Liver (tissue), 9 donors: ENCODE data around the gene NMRAL1. TPM values are rescaled to one million over a fixed set of nuclear protein-coding genes. Genes with fewer than 3 reads are reported as not detected.

Experiments used
- DNase-seq: peaks from one replicate; pipeline ENCODE4 v3.0.0-alpha.2; 2017; ENCODE audit warnings: low spot score
- H3K27ac ChIP-seq, 2 donors: one replicate each; pipeline ENCODE4 v1.7.0; 2013; ENCODE audit warnings: inconsistent platforms in 2 of 2, low read length in 2 of 2, control low read depth in 1 of 2, low read depth in 1 of 2, mild to moderate bottlenecking in 1 of 2
- H3K27me3 ChIP-seq, 4 donors: one replicate each; pipeline versions ENCODE4 v1.6.1 to v1.7.0; 2013; ENCODE audit warnings: low read length in 3 of 4, inconsistent platforms in 1 of 4, mild to moderate bottlenecking in 1 of 4, moderate library complexity in 1 of 4; ENCODE audit not compliant: control insufficient read depth in 4 of 4, insufficient read depth in 4 of 4
- H3K36me3 ChIP-seq, 4 donors: one replicate each; pipeline versions ENCODE4 v1.6.1 to v1.7.0; 2013; ENCODE audit warnings: low read length in 3 of 4, mild to moderate bottlenecking in 3 of 4, low read depth in 1 of 4, moderate library complexity in 1 of 4; ENCODE audit not compliant: control insufficient read depth in 4 of 4, insufficient read depth in 3 of 4
- H3K4me1 ChIP-seq, 4 donors: one replicate each; pipeline versions ENCODE4 v1.6.1 to v1.7.0; 2013; ENCODE audit warnings: low read length in 3 of 4, mild to moderate bottlenecking in 3 of 4, moderate library complexity in 1 of 4; ENCODE audit not compliant: control insufficient read depth in 4 of 4, insufficient read depth in 4 of 4
- H3K4me3 ChIP-seq, 3 donors: one replicate each; pipeline versions ENCODE4 v1.6.1 to v1.7.0; 2013; ENCODE audit warnings: low read length in 3 of 3, control low read depth in 1 of 3, low read depth in 1 of 3, mild to moderate bottlenecking in 1 of 3
- H3K9ac ChIP-seq, 2 donors: one replicate each; pipeline ENCODE4 v1.7.0; 2013; ENCODE audit warnings: low read length in 2 of 2, mild to moderate bottlenecking in 2 of 2, moderate library complexity in 2 of 2, control low read depth in 1 of 2, low read depth in 1 of 2
- H3K9me3 ChIP-seq, 4 donors: one replicate each; pipeline versions ENCODE4 v1.6.1 to v1.7.0; 2013; ENCODE audit warnings: low read length in 3 of 4; ENCODE audit not compliant: control insufficient read depth in 4 of 4
- ATF3 ChIP-seq: IDR thresholded peaks from 2 replicates; pipeline ENCODE4 v1.6.1; 2016; ENCODE audit warnings: antibody characterized with exemption
- CTCF ChIP-seq: fragments of 150-350 bp; IDR thresholded peaks from 2 replicates; pipeline ENCODE4 v1.5.1; 2017; ENCODE audit warnings: improper control_type of control experiment, low read depth, low read length; ENCODE audit not compliant: missing input control
- EGR1 ChIP-seq, 2 donors: IDR thresholded peaks; 2 replicates each; pipeline ENCODE4 v1.6.1; 2016 to 2018; ENCODE audit warnings: antibody characterized with exemption in 2 of 2, low read depth in 2 of 2
- FOXA1 ChIP-seq: IDR thresholded peaks from 2 replicates; pipeline ENCODE4 v1.6.1; 2016; ENCODE audit warnings: antibody characterized with exemption
- FOXA2 ChIP-seq: IDR thresholded peaks from 2 replicates; pipeline ENCODE4 v1.6.1; 2016; ENCODE audit warnings: antibody characterized with exemption
- GABPA ChIP-seq, 2 donors: IDR thresholded peaks in 1 of 2; conservative IDR thresholded peaks in 1 of 2; 2 replicates each; pipeline ENCODE4 v1.6.1; 2016; ENCODE audit warnings: antibody characterized with exemption in 2 of 2, mild to moderate bottlenecking in 1 of 2, moderate library complexity in 1 of 2
- HNF4A ChIP-seq, 2 donors: conservative IDR thresholded peaks; 2 replicates each; pipeline ENCODE4 v1.6.1; 2016; ENCODE audit warnings: antibody characterized with exemption in 2 of 2, mild to moderate bottlenecking in 2 of 2
- HNF4G ChIP-seq: IDR thresholded peaks from 2 replicates; pipeline ENCODE4 v1.6.1; 2016; ENCODE audit warnings: antibody characterized with exemption
- JUND ChIP-seq, 2 donors: IDR thresholded peaks; 2 replicates each; pipeline ENCODE4 v1.6.1; 2016; ENCODE audit warnings: antibody characterized with exemption in 2 of 2
- MAX ChIP-seq: IDR thresholded peaks from 2 replicates; pipeline ENCODE4 v1.6.1; 2016; ENCODE audit warnings: antibody characterized with exemption
- NR2F2 ChIP-seq: IDR thresholded peaks from 2 replicates; pipeline ENCODE4 v1.6.1; 2016; ENCODE audit warnings: antibody characterized with exemption
- RAD21 ChIP-seq, 2 donors: IDR thresholded peaks; 2 replicates each; pipeline ENCODE4 v1.6.1; 2016; ENCODE audit warnings: antibody characterized with exemption in 2 of 2, mild to moderate bottlenecking in 2 of 2
- RXRA ChIP-seq, 2 donors: IDR thresholded peaks; 2 replicates each; pipeline ENCODE4 v1.6.1; 2017 to 2018; ENCODE audit warnings: antibody characterized with exemption in 2 of 2, mild to moderate bottlenecking in 1 of 2
- SP1 ChIP-seq: IDR thresholded peaks from 2 replicates; pipeline ENCODE4 v1.6.1; 2018; ENCODE audit warnings: antibody characterized with exemption, mild to moderate bottlenecking
- TAF1 ChIP-seq: conservative IDR thresholded peaks from 2 replicates; pipeline ENCODE4 v1.6.1; 2016; ENCODE audit warnings: antibody characterized with exemption, mild to moderate bottlenecking
- YY1 ChIP-seq: IDR thresholded peaks from 2 replicates; pipeline ENCODE4 v1.6.1; 2016; ENCODE audit warnings: antibody characterized with exemption, mild to moderate bottlenecking
- ZBTB33 ChIP-seq: IDR thresholded peaks from 2 replicates; pipeline ENCODE4 v1.6.1; 2016; ENCODE audit warnings: antibody characterized with exemption
- WGBS: extraction: QIAGEN DNeasy Blood & Tissue Kit; methylation state at CpG from one replicate; pipeline ENCODE4 v1.1.7; 2013; 5-methylcytosine and 5-hydroxymethylcytosine counted together
- polyA plus RNA-seq, 2 donors: library from polyadenylated mRNA; stranded (reverse) in 1 of 2; unstranded in 1 of 2; fragments of 200-250 nt in 1 of 2; fragments of >200 nt in 1 of 2; fragmentation: Nextera tagmentation in 1 of 2; extraction: Ambion mirVana in 1 of 2; gene quantifications; one replicate each; pipeline versions ENCODE4 v1.2.1 to v1.2.3, GENCODE V29; 2013 to 2015
- total RNA-seq, 2 donors: library from RNA; depleted of rRNA; stranded (reverse); fragments of >200 nt; gene quantifications; one replicate each; pipeline ENCODE4 v1.2.3, GENCODE V29; 2014
- TF ChIP-seq, protein P1 (sequence below): IDR thresholded peaks from 2 replicates; pipeline ENCODE4 v1.6.1; 2016; ENCODE audit warnings: antibody characterized with exemption, mild to moderate bottlenecking
- donor health status: healthy.
- donor health status: healthy.
- donor health status: healthy.
- donor health status: healthy.
- donor health status: healthy.

Gene NMRAL1
- total and polyA plus RNA-seq, 4 donors, result 20.1 to 45.4 (median 28.3) TPM

GRCh38 chr16:4508806-4509205, 34.4 kb upstream of the NMRAL1 start:
- Histone ChIP-seq H3K9me3 (no peaks in the 10 kb centered on the region), H3K36me3 (peaks cover 22 to 47% (median 30%) of the 10 kb centered on the region in 4 donors), H3K27me3 (no peaks in the 10 kb centered on the region), H3K4me1 (peaks cover 0 to 5% (median 1%) of the 10 kb centered on the region in 4 donors), H3K27ac (no peak overlapping the region), H3K9ac (no peak overlapping the region), H3K4me3 (no peak overlapping the region)
- DNase-seq, result no peak
- 97% methylated on average over 3 of the region's 3 CpGs for WGBS
- TF ChIP-seq HNF4G, result no peak
- TF ChIP-seq, protein P1, sequence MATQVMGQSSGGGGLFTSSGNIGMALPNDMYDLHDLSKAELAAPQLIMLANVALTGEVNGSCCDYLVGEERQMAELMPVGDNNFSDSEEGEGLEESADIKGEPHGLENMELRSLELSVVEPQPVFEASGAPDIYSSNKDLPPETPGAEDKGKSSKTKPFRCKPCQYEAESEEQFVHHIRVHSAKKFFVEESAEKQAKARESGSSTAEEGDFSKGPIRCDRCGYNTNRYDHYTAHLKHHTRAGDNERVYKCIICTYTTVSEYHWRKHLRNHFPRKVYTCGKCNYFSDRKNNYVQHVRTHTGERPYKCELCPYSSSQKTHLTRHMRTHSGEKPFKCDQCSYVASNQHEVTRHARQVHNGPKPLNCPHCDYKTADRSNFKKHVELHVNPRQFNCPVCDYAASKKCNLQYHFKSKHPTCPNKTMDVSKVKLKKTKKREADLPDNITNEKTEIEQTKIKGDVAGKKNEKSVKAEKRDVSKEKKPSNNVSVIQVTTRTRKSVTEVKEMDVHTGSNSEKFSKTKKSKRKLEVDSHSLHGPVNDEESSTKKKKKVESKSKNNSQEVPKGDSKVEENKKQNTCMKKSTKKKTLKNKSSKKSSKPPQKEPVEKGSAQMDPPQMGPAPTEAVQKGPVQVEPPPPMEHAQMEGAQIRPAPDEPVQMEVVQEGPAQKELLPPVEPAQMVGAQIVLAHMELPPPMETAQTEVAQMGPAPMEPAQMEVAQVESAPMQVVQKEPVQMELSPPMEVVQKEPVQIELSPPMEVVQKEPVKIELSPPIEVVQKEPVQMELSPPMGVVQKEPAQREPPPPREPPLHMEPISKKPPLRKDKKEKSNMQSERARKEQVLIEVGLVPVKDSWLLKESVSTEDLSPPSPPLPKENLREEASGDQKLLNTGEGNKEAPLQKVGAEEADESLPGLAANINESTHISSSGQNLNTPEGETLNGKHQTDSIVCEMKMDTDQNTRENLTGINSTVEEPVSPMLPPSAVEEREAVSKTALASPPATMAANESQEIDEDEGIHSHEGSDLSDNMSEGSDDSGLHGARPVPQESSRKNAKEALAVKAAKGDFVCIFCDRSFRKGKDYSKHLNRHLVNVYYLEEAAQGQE, result no peak
- TF ChIP-seq HNF4A (conservative IDR thresholded peaks at IDR 0.05), result no peak
- TF ChIP-seq RXRA (IDR thresholded peaks at IDR 0.05), result no peak
- TF ChIP-seq GABPA (IDR thresholded peaks at IDR 0.05 in 1 of 2, conservative IDR thresholded peaks at IDR 0.05 in 1 of 2), result no peak
- no peak for TF ChIP-seq FOXA1
- no peak for TF ChIP-seq RAD21 (IDR thresholded peaks at IDR 0.05)
- no peak for TF ChIP-seq NR2F2
- TF ChIP-seq EGR1 (IDR thresholded peaks at IDR 0.05; ENCODE audit: low read depth in 2 of 2), result no peak
- TF ChIP-seq YY1, result no peak
- no peak for TF ChIP-seq ATF3
- no peak for TF ChIP-seq SP1
- no peak for TF ChIP-seq TAF1
- TF ChIP-seq MAX, result no peak
- TF ChIP-seq CTCF, result no peak
- TF ChIP-seq JUND (IDR thresholded peaks at IDR 0.05), result no peak
- no peak for TF ChIP-seq ZBTB33
- TF ChIP-seq FOXA2, result no peak
